22Rv1 (cell line): ENCODE results near the gene DKK3.

Experiments
- ZFX ChIP-seq: fragments of 450-650 bp; IDR thresholded peaks from 2 replicates; pipeline ENCODE4 v1.6.1; 2017; ENCODE audit warnings: antibody characterized with exemption, borderline replicate concordance
- TF ChIP-seq, protein P1 (sequence below): fragments of 450-650 bp; IDR thresholded peaks from 2 replicates; pipeline ENCODE4 v1.5.1; 2017; ENCODE audit warnings: mild to moderate bottlenecking

DNA sequence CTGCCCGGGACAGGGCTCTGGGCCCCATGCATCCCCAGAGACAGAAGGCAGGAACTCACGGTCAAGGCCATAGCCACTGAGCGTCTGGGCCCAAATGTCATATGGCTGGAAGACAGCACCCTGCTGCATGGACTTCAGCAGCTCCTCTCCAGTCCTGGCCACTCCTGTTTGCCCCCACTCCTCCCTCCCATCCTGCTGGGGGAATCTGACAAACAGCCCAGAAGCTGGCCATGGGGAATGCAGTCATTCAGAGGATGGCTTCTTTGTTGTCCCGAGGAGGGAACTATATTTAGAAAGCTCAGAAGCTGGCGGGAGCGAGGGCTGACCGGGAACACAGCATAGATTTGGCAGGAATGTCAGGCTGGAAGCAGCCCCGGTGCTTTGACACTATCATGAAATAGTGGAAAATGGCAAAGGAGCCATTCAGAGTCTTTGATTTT lies 35.0 kb downstream of the DKK3 start:
- TF ChIP-seq, protein P1, sequence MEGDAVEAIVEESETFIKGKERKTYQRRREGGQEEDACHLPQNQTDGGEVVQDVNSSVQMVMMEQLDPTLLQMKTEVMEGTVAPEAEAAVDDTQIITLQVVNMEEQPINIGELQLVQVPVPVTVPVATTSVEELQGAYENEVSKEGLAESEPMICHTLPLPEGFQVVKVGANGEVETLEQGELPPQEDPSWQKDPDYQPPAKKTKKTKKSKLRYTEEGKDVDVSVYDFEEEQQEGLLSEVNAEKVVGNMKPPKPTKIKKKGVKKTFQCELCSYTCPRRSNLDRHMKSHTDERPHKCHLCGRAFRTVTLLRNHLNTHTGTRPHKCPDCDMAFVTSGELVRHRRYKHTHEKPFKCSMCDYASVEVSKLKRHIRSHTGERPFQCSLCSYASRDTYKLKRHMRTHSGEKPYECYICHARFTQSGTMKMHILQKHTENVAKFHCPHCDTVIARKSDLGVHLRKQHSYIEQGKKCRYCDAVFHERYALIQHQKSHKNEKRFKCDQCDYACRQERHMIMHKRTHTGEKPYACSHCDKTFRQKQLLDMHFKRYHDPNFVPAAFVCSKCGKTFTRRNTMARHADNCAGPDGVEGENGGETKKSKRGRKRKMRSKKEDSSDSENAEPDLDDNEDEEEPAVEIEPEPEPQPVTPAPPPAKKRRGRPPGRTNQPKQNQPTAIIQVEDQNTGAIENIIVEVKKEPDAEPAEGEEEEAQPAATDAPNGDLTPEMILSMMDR = no peak
- TF ChIP-seq ZFX = no peak
